PC-3 (cell line): ENCODE results near the gene VANGL2.

Experiments used
- CTCF ChIP-seq: fragments of 300-600 bp; sonication (generic); conservative IDR thresholded peaks from 2 replicates; pipeline ENCODE4 v1.5.1; 2017; ENCODE audit warnings: antibody characterized with exemption, low read depth, mild to moderate bottlenecking, low read length
- EZH2 ChIP-seq: fragments of 300-600 bp; sonication (generic); IDR thresholded peaks from one replicate; pipeline ENCODE4 v1.6.1; 2017; ENCODE audit warnings: antibody characterized with exemption, mild to moderate bottlenecking, low read length; ENCODE audit not compliant: unreplicated experiment
- EZH2phosphoT487 ChIP-seq: fragments of 300-600 bp; sonication (generic); IDR thresholded peaks from 2 replicates; pipeline ENCODE4 v1.6.1; 2018; ENCODE audit warnings: mild to moderate bottlenecking, antibody characterized with exemption, low read length, borderline replicate concordance

- TF ChIP-seq CTCF (no peak), EZH2 (no peak), EZH2phosphoT487 (no peak)
These were observed 40.7 kb upstream of the VANGL2 start for GRCh38 chr1:160359559-160360226.
